ENCODE data around the gene CHRNA9.

CHRNA9 gene

GRCh38 chr4:40295572-40295971 is 39.6 kb upstream of the CHRNA9 start:
- no peak for TF ChIP-seq CTCF (IDR thresholded peaks at IDR 0.05; ENCODE audit: low read depth, low read length)
- no peak overlapping the region for H3K4me3 ChIP-seq (ENCODE audit: low read depth, low read length)

- no peak overlapping the region for H3K4me3 ChIP-seq (ENCODE audit: low read depth, low read length)
- no peak for TF ChIP-seq CTCF (IDR thresholded peaks at IDR 0.05; ENCODE audit: low read depth, low read length)
These were observed 36.0 kb upstream of the CHRNA9 start for GRCh38 chr4:40299126-40299525.

GRCh38 chr4:40299811-40300292 is 35.3 kb upstream of the CHRNA9 start:
- no peak overlapping the region for H3K4me3 ChIP-seq (ENCODE audit: low read depth, low read length)
- no peak for TF ChIP-seq CTCF (IDR thresholded peaks at IDR 0.05; ENCODE audit: low read depth, low read length)

GRCh38 chr4:40300371-40301162 is 34.6 kb upstream of the CHRNA9 start:
- no peak for TF ChIP-seq CTCF (IDR thresholded peaks at IDR 0.05; ENCODE audit: low read depth, low read length)
- no peak overlapping the region for H3K4me3 ChIP-seq (ENCODE audit: low read depth, low read length)

GRCh38 chr4:40301603-40302002 is 33.5 kb upstream of the CHRNA9 start:
- TF ChIP-seq CTCF (IDR thresholded peaks at IDR 0.05; ENCODE audit: low read depth, low read length), result no peak
- no peak overlapping the region for H3K4me3 ChIP-seq (ENCODE audit: low read depth, low read length)

GRCh38 chr4:40303751-40304150 is 31.4 kb upstream of the CHRNA9 start:
- H3K4me3 ChIP-seq (ENCODE audit: low read depth, low read length), result no peak overlapping the region
- TF ChIP-seq CTCF (IDR thresholded peaks at IDR 0.05; ENCODE audit: low read depth, low read length), result no peak

GRCh38 chr4:40305328-40306170 is 29.6 kb upstream of the CHRNA9 start:
- no peak for TF ChIP-seq CTCF (IDR thresholded peaks at IDR 0.05; ENCODE audit: low read depth, low read length)
- no peak overlapping the region for H3K4me3 ChIP-seq (ENCODE audit: low read depth, low read length)
